Natural killer cell (primary cell): ENCODE data around the gene MAP1LC3B. TPM values are rescaled to one million over a fixed set of nuclear protein-coding genes. Genes with fewer than 3 reads are reported as not detected.

ENCODE experiments used
- ATAC-seq, 3 donors: fragments of 150-1000 bp in 2 of 3; fragments of 200-7000 bp in 1 of 3; cut with Tn5 transposase; 1 replicate in 1 of 3; 2 replicates in 2 of 3; pipeline ENCODE4 v1.10.0; 2021; ENCODE audit warnings: mild to moderate bottlenecking in 2 of 3, moderate library complexity in 2 of 3
- DNase-seq, 2 donors: peaks; one replicate each; pipeline versions ENCODE4 v3.0.0 to v3.0.0-alpha.2; 2013 to 2021; ENCODE audit warnings: mixed read lengths in 1 of 2
- H3K27ac ChIP-seq: one replicate; pipeline ENCODE4 v1.5.1; 2013; ENCODE audit warnings: mild to moderate bottlenecking, low read length
- H3K27me3 ChIP-seq: one replicate; pipeline ENCODE4 v1.6.1; 2013; ENCODE audit warnings: low read length; ENCODE audit not compliant: control insufficient read depth, insufficient read depth
- H3K36me3 ChIP-seq: one replicate; pipeline ENCODE4 v1.6.1; 2013; ENCODE audit warnings: low read length; ENCODE audit not compliant: control insufficient read depth, insufficient read depth
- H3K4me1 ChIP-seq: one replicate; pipeline ENCODE4 v1.6.1; 2013; ENCODE audit warnings: low read length; ENCODE audit not compliant: control insufficient read depth, insufficient read depth
- H3K4me3 ChIP-seq: one replicate; pipeline ENCODE4 v1.5.1; 2013; ENCODE audit warnings: low read length
- H3K9me3 ChIP-seq: one replicate; pipeline ENCODE4 v1.6.1; 2013; ENCODE audit warnings: low read length; ENCODE audit not compliant: control insufficient read depth, insufficient read depth
- H3K27ac Mint-ChIP-seq, 2 donors: one replicate each; pipeline ENCODE4 v1.8.0; 2022; ENCODE audit warnings: mild to moderate bottlenecking in 2 of 2, mixed read lengths in 2 of 2, moderate library complexity in 1 of 2
- H3K27me3 Mint-ChIP-seq, 2 donors: one replicate each; pipeline ENCODE4 v1.8.0; 2022; ENCODE audit warnings: low read depth in 2 of 2, mixed read lengths in 2 of 2
- H3K36me3 Mint-ChIP-seq: one replicate; pipeline ENCODE4 v1.8.0; 2022; ENCODE audit warnings: mixed read lengths
- H3K4me1 Mint-ChIP-seq, 2 donors: one replicate each; pipeline ENCODE4 v1.8.0; 2022; ENCODE audit warnings: mixed read lengths in 2 of 2
- H3K4me3 Mint-ChIP-seq: one replicate; pipeline ENCODE4 v1.8.0; 2022; ENCODE audit warnings: mild to moderate bottlenecking, moderate library complexity, mixed read lengths
- H3K9me3 Mint-ChIP-seq, 2 donors: one replicate each; pipeline ENCODE4 v1.8.0; 2022; ENCODE audit warnings: mixed read lengths in 2 of 2
- WGBS: methylation state at CpG from one replicate; pipeline ENCODE4 v1.1.7; 2013; ENCODE audit warnings: missing lambda C conversion rate; ENCODE audit not compliant: insufficient coverage; 5-methylcytosine and 5-hydroxymethylcytosine counted together
- intact Hi-C: fragments of 100-400 bp; cut with micrococcal nuclease; formaldehyde crosslinking; loops from one replicate; pipeline ENCODE4 v1.14.2; 2022
- total RNA-seq, 4 donors: library from RNA; stranded (reverse); fragments of 120-200 nt in 1 of 4; gene quantifications; one replicate each; pipeline versions ENCODE4 v1.2.3 to v1.2.4, GENCODE V29; 2013 to 2022
- TF ChIP-seq, protein P1 (sequence below): fragments of 200-600 bp; IDR thresholded peaks from one replicate; pipeline ENCODE4 v1.8.0; 2022; ENCODE audit warnings: antibody characterized with exemption

Gene MAP1LC3B
- total RNA-seq, 3 donors from 2014 or later (not counting 1 experiment from before 2014, with no cell fraction given), result 171 to 220 (median 172) TPM

DNA sequence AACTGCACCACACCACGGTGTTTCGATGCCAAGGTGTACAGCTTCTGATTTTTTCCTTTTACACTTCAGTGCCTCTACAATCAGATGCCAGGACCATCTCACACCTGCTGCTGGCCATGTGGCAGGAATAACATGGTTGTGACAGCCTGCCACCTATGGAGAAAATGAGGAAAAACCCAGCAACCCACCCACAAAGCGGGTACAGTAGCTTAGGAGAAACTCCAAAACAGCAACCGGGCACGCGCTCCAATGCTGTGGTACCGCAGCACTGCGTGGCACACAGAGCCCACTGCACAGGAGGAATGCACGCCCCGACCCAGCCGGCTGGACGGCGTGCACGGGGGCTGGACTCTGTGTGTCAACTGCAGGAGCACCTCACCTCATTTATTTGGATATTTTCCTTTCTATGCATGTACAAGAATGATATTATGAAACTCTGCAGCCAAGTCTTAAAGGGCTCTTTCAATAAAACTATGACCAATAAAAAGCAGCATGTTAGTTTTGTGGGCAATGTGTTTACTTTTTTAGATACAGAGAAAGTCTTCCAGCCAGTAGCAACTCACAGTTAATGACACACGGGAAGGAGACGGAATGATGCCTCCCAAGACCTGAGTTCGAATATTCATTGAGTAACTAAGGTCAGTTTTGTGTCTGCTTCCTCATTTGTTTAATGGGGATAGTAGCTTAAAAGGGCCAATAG lies 45.9 kb downstream of the MAP1LC3B start:
- TF ChIP-seq, protein P1, sequence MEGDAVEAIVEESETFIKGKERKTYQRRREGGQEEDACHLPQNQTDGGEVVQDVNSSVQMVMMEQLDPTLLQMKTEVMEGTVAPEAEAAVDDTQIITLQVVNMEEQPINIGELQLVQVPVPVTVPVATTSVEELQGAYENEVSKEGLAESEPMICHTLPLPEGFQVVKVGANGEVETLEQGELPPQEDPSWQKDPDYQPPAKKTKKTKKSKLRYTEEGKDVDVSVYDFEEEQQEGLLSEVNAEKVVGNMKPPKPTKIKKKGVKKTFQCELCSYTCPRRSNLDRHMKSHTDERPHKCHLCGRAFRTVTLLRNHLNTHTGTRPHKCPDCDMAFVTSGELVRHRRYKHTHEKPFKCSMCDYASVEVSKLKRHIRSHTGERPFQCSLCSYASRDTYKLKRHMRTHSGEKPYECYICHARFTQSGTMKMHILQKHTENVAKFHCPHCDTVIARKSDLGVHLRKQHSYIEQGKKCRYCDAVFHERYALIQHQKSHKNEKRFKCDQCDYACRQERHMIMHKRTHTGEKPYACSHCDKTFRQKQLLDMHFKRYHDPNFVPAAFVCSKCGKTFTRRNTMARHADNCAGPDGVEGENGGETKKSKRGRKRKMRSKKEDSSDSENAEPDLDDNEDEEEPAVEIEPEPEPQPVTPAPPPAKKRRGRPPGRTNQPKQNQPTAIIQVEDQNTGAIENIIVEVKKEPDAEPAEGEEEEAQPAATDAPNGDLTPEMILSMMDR, result no peak
- 97% methylated on average over 17 of the region's 17 CpGs for WGBS
- Histone ChIP-seq H3K27ac (no peak overlapping the region), H3K9me3 (no peaks in the 10 kb centered on the region), H3K36me3 (no peaks in the 10 kb centered on the region), H3K4me1 (peaks cover 21% of the 10 kb centered on the region), H3K27me3 (no peaks in the 10 kb centered on the region), H3K4me3 (no peak overlapping the region)
- H3K4me1 Mint-ChIP-seq, result peaks cover 22 to 24% of the 10 kb centered on the region in 2 donors
- intact Hi-C loops, result no loop called here
- DNase-seq (no peak), ATAC-seq (no peak)
- H3K9me3 Mint-ChIP-seq, result no peaks in the 10 kb centered on the region
- H3K4me3 Mint-ChIP-seq, result no peak overlapping the region
- H3K36me3 Mint-ChIP-seq, result no peaks in the 10 kb centered on the region
- H3K27me3 Mint-ChIP-seq, result no peaks in the 10 kb centered on the region
- H3K27ac Mint-ChIP-seq, result no peak overlapping the region

DNA sequence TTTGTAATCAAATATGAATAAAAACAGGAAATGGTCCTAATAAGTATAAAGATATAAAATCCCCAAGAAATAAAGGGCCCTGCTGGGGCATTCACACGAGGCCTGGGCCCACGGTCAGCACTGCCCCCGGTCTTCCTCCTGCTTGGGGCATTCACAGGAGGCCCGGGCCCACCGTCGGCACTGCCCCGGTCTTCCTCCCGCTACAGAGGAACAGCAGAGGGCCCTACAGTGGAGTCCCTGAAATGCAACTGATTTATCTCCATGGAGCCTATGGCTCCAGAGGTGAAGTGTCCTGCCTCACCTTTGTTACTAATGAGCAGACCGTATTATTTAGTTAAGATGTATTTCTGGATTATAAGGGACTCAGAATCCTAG lies 46.5 kb downstream of the MAP1LC3B start:
- Histone ChIP-seq H3K9me3 (no peaks in the 10 kb centered on the region), H3K4me1 (peaks cover 21% of the 10 kb centered on the region), H3K4me3 (no peak overlapping the region), H3K27ac (no peak overlapping the region), H3K27me3 (no peaks in the 10 kb centered on the region), H3K36me3 (no peaks in the 10 kb centered on the region)
- WGBS, result 97% methylated on average over 8 of the region's 9 CpGs
- no peak for ATAC-seq
- Mint-ChIP-seq H3K36me3 (no peaks in the 10 kb centered on the region), H3K27ac (no peak overlapping the region), H3K4me1 (peaks cover 21 to 24% of the 10 kb centered on the region in 2 donors), H3K4me3 (no peak overlapping the region), H3K9me3 (no peaks in the 10 kb centered on the region), H3K27me3 (no peaks in the 10 kb centered on the region)
- DNase-seq, result no peak
- TF ChIP-seq, protein P1, result no peak
- intact Hi-C loops, result no loop called here

DNA sequence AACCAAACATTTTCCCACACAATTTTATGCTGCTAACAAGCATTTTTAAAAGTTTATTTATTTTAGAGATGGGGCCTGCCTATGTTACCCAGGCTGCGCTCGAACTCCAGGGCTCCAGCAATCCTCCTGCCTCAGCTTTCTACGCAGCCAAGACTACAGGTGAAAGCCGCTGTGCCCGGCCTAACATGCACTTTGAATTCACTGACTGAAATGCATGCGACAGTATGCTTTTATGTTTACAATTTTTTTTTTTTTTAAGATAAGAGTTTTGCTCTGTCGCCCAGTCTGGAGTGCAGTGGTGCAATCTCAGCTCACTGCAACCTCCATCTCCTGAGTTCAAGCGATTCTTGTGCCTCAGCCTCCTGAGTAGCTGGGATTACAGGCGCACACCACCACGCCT lies 47.8 kb downstream of the MAP1LC3B start:
- TF ChIP-seq, protein P1, result no peak
- no peak overlapping the region for H3K4me3 ChIP-seq
- peaks cover 21% of the 10 kb centered on the region for H3K4me1 ChIP-seq
- DNase-seq, result no peak
- Mint-ChIP-seq H3K4me3 (no peak overlapping the region), H3K9me3 (no peaks in the 10 kb centered on the region), H3K27ac (no peak overlapping the region), H3K4me1 (peaks cover 21 to 24% of the 10 kb centered on the region in 2 donors), H3K36me3 (no peaks in the 10 kb centered on the region), H3K27me3 (no peaks in the 10 kb centered on the region)
- WGBS, result 95% methylated on average over 10 of the region's 10 CpGs
- H3K27me3 ChIP-seq, result no peaks in the 10 kb centered on the region
- no peaks in the 10 kb centered on the region for H3K36me3 ChIP-seq
- H3K27ac ChIP-seq, result no peak overlapping the region
- intact Hi-C loops, result no loop called here
- no peak for ATAC-seq
- no peaks in the 10 kb centered on the region for H3K9me3 ChIP-seq
